ENCODE measurements around the gene SLC4A8. TPM values are rescaled to one million over a fixed set of nuclear protein-coding genes. Genes with fewer than 3 reads are reported as not detected.
"Not testable (repeated sequence)": the region's sequence is repeated elsewhere in the genome, so short reads cannot be mapped to it uniquely, and the experiment has no call there.

The SLC4A8 gene
- total RNA-seq, 2 experiments from 2014 or later, result 1.3 to 1.8 TPM

GRCh38 chr12:51450333-51450732 is 25.7 kb downstream of the SLC4A8 start:
- no peaks in the 10 kb centered on the region for H3K36me3 Mint-ChIP-seq (ENCODE audit: low read depth)
- no peak for ATAC-seq (ENCODE audit: poor library complexity)
- CTCF ChIA-PET, result no interaction called here

GRCh38 chr12:51450806-51451205 is 26.2 kb downstream of the SLC4A8 start:
- Histone ChIP-seq H3K4me3 (ENCODE audit: low read length) (no peak overlapping the region), H3K36me3 (ENCODE audit: insufficient read depth, low read length) (no peaks in the 10 kb centered on the region), H3K4me1 (ENCODE audit: insufficient read depth, low read length) (no peaks in the 10 kb centered on the region), H3K27me3 (ENCODE audit: control insufficient read depth in 1 of 2, insufficient read depth in 2 of 2, low read length in 2 of 2) (no peaks in the 10 kb centered on the region), H3K27ac (ENCODE audit: low read depth in 1 of 2, low read length in 2 of 2) (no peak overlapping the region), H3K9me3 (ENCODE audit: control insufficient read depth in 1 of 2, insufficient read depth in 1 of 2, low read length in 2 of 2) (no peaks in the 10 kb centered on the region)
- DNase-seq (no peak), ATAC-seq (ENCODE audit: poor library complexity) (no peak)
- no peak overlapping the region for H3K27ac Mint-ChIP-seq
- no peak for TF ChIP-seq CTCF (IDR thresholded peaks at IDR 0.05)
- POLR2A ChIA-PET, result no interaction called here
- intact Hi-C loops (cut with DNase I, micrococcal nuclease), result no loop called here
- H3K27me3 Mint-ChIP-seq, result no peaks in the 10 kb centered on the region
- H3K4me1 Mint-ChIP-seq (ENCODE audit: low read depth), result no peaks in the 10 kb centered on the region
- no peaks in the 10 kb centered on the region for H3K9me3 Mint-ChIP-seq
- H3K36me3 Mint-ChIP-seq (ENCODE audit: low read depth), result no peaks in the 10 kb centered on the region
- no peak overlapping the region for H3K4me3 Mint-ChIP-seq
- CTCF ChIA-PET, result no interaction called here

More at GRCh38 chr12:51450333-51450732, 25.7 kb downstream of the SLC4A8 start:
- H3K4me3 Mint-ChIP-seq, result no peak overlapping the region
- no peaks in the 10 kb centered on the region for H3K4me1 ChIP-seq (ENCODE audit: insufficient read depth, low read length)
- no peaks in the 10 kb centered on the region for H3K4me1 Mint-ChIP-seq (ENCODE audit: low read depth)
- no peaks in the 10 kb centered on the region for H3K36me3 ChIP-seq (ENCODE audit: insufficient read depth, low read length)
- H3K27me3 ChIP-seq (ENCODE audit: control insufficient read depth in 1 of 2, insufficient read depth in 2 of 2, low read length in 2 of 2), result no peaks in the 10 kb centered on the region
- H3K9me3 Mint-ChIP-seq, result no peaks in the 10 kb centered on the region
- H3K4me3 ChIP-seq (ENCODE audit: low read length), result no peak overlapping the region
- intact Hi-C loops (cut with DNase I, micrococcal nuclease), result no loop called here
- no peak overlapping the region for H3K27ac Mint-ChIP-seq
- TF ChIP-seq CTCF (IDR thresholded peaks at IDR 0.05), result no peak
- no peak overlapping the region for H3K27ac ChIP-seq (ENCODE audit: low read depth in 1 of 2, low read length in 2 of 2)
- no peaks in the 10 kb centered on the region for H3K9me3 ChIP-seq (ENCODE audit: control insufficient read depth in 1 of 2, insufficient read depth in 1 of 2, low read length in 2 of 2)
- DNase-seq, result no peak
- POLR2A ChIA-PET, result no interaction called here
- no peaks in the 10 kb centered on the region for H3K27me3 Mint-ChIP-seq

GRCh38 chr12:51454016-51454415 is 29.4 kb downstream of the SLC4A8 start:
- H3K4me3 Mint-ChIP-seq; CTCF ChIA-PET; H3K27ac Mint-ChIP-seq; POLR2A ChIA-PET; H3K27me3 Mint-ChIP-seq; H3K9me3 Mint-ChIP-seq; H3K4me1 Mint-ChIP-seq (ENCODE audit: low read depth); H3K4me3 ChIP-seq (ENCODE audit: low read length); H3K4me1 ChIP-seq (ENCODE audit: insufficient read depth, low read length); H3K27me3 ChIP-seq (ENCODE audit: control insufficient read depth in 1 of 2, insufficient read depth in 2 of 2, low read length in 2 of 2); DNase-seq; ATAC-seq (ENCODE audit: poor library complexity); H3K36me3 ChIP-seq (ENCODE audit: insufficient read depth, low read length); H3K9me3 ChIP-seq (ENCODE audit: control insufficient read depth in 1 of 2, insufficient read depth in 1 of 2, low read length in 2 of 2); intact Hi-C loops (cut with DNase I, micrococcal nuclease); H3K36me3 Mint-ChIP-seq (ENCODE audit: low read depth); H3K27ac ChIP-seq (ENCODE audit: low read depth in 1 of 2, low read length in 2 of 2): not testable (repeated sequence)

- H3K9me3 ChIP-seq (ENCODE audit: control insufficient read depth in 1 of 2, insufficient read depth in 1 of 2, low read length in 2 of 2); H3K9me3 Mint-ChIP-seq; POLR2A ChIA-PET; intact Hi-C loops (cut with DNase I, micrococcal nuclease); H3K27me3 ChIP-seq (ENCODE audit: control insufficient read depth in 1 of 2, insufficient read depth in 2 of 2, low read length in 2 of 2); H3K27ac Mint-ChIP-seq; H3K4me1 Mint-ChIP-seq (ENCODE audit: low read depth); H3K27ac ChIP-seq (ENCODE audit: low read depth in 1 of 2, low read length in 2 of 2); H3K4me3 ChIP-seq (ENCODE audit: low read length); ATAC-seq (ENCODE audit: poor library complexity); H3K4me3 Mint-ChIP-seq; H3K36me3 ChIP-seq (ENCODE audit: insufficient read depth, low read length); H3K36me3 Mint-ChIP-seq (ENCODE audit: low read depth); CTCF ChIA-PET; H3K4me1 ChIP-seq (ENCODE audit: insufficient read depth, low read length); DNase-seq; H3K27me3 Mint-ChIP-seq: not testable (repeated sequence)
Measured at GRCh38 chr12:51455050-51455449, 30.4 kb downstream of the SLC4A8 start.

Measured in CD4-positive, alpha-beta T cell (primary cell).